Omental fat pad (tissue), 4 donors: ENCODE data around the gene ZNF277. TPM values are rescaled to one million over a fixed set of nuclear protein-coding genes. Genes with fewer than 3 reads are reported as not detected.

Experiments
- ATAC-seq: fragments of 150-250 bp; one replicate; pipeline ENCODE4 v1.9.1; 2016; ENCODE audit warnings: mild to moderate bottlenecking, moderate library complexity; ENCODE audit not compliant: low FRiP score
- DNase-seq: peaks from one replicate; pipeline ENCODE4 v3.0.0-alpha.2; 2019; ENCODE audit warnings: low spot score
- total RNA-seq, 4 donors: library from RNA; depleted of rRNA; stranded (reverse); fragments of >200 nt; gene quantifications; one replicate each; pipeline ENCODE4 v1.1.0, GENCODE V29; 2016
- TF ChIP-seq, protein P1 (sequence below), 3 donors: fragments of 450-650 bp; IDR thresholded peaks; one replicate each; pipeline ENCODE4 v1.5.1; 2016 to 2017; ENCODE audit warnings: antibody characterized with exemption in 3 of 3, mild to moderate bottlenecking in 3 of 3, moderate library complexity in 2 of 3

Gene ZNF277
- total RNA-seq, 4 donors from 2014 or later = 15.9 to 24.9 (median 19.3) TPM

DNA sequence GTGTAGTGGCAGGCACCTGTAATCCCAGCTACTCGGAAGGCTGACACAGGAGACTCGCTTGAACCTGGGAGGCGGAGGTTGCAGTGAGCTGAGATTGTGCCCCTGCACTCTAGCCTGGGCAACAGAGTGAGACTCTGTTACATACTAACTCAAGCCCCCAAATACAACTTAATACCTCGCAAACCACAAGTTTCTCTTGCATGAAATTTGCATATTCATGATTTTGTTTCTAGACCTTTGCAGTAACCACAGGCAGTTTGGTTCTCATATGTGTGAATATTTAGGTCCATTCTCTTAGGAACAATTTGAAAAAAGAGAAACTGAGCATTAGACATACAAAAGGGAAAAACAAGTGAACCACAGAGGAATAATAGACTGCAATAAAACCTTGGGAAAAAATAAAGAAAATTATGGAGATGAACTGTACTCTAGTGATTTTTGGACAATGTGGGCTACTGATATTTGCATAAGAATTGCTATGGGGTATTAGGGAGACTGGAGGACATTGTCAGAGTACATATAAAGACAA, 77.0 kb downstream of the ZNF277 start:
- no peak for ATAC-seq
- DNase-seq = no peak
- TF ChIP-seq, protein P1, sequence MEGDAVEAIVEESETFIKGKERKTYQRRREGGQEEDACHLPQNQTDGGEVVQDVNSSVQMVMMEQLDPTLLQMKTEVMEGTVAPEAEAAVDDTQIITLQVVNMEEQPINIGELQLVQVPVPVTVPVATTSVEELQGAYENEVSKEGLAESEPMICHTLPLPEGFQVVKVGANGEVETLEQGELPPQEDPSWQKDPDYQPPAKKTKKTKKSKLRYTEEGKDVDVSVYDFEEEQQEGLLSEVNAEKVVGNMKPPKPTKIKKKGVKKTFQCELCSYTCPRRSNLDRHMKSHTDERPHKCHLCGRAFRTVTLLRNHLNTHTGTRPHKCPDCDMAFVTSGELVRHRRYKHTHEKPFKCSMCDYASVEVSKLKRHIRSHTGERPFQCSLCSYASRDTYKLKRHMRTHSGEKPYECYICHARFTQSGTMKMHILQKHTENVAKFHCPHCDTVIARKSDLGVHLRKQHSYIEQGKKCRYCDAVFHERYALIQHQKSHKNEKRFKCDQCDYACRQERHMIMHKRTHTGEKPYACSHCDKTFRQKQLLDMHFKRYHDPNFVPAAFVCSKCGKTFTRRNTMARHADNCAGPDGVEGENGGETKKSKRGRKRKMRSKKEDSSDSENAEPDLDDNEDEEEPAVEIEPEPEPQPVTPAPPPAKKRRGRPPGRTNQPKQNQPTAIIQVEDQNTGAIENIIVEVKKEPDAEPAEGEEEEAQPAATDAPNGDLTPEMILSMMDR (IDR thresholded peaks at IDR 0.05) = no peak

DNA sequence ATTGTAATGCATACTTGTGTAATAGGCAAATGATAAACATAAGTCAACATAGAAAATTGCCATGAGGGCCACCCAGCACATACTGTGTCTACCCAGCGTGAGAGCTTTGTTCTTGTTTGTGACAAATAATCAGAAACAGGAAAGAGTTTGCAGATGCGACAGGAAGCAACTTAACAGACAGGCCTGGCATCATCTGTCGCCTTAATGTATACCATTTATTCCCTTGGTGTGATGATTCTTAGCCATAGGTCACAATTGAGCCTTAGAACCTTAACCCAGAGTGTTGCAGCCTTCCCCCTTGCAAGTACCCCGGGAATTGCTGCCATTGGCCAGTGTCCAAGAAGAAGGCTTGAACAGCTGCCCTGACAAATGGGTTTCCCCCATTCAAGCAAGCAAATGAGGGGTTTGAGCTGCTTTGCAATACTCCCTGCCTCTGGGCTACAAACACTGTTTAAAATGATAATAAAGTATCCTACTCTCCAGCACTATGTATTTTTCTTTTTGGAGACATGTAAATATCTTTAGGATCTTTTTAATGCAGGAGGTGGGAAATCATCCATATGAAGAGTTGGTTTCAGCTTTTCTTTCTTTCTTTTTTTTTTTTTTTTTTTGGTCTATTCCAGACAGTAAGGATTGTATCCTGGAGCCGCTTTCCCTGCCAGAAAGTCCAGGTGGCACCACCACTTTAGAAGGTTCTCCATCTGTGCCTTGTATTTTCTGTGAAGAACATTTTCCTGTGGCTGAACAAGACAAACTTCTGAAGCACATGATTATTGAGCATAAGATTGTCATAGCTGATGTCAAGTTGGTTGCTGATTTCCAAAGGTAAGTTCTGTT, 80.0 kb downstream of the ZNF277 start:
- ATAC-seq = no peak
- TF ChIP-seq, protein P1 (IDR thresholded peaks at IDR 0.05) = no peak
- DNase-seq = no peak

DNA sequence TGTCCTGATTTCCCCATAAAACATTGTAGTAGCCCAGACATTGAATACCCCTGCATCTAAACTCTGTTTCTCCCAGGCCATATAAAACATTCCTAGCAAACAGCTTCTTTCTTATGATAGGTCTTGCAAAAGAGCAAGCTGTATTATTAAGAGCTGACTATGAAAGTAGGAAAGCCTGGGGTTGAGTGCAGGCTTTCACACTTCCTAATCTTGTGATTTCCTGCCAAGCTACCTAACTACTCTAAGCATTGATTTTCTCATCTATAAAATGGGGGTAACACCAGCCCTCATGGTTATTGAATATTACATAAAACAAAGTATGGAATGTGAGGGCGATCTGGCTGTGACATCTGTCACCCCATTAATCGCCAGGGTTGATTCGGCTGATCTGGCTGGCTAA, 81.8 kb downstream of the ZNF277 start:
- ATAC-seq (no peak), DNase-seq (no peak)
- TF ChIP-seq, protein P1 (IDR thresholded peaks at IDR 0.05) = no peak

DNA sequence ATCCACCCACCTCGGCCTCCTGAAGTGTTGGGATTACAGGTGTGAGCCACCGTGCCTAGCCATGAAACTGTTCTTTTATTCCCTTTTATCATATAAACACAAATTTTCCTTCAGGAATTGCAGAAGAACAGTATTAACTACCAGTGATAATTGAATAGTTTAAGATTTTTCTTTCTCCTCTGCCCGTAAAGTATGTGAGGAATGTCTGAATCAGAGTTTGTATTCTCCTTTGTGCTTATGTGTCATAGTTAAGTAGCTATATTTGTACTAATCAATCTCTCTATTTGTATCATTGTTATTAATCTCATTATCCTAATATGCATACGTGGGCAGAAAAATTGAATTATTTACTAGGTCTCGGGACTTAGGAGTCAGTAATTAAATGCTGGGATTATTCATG, 83.6 kb downstream of the ZNF277 start:
- TF ChIP-seq, protein P1 (IDR thresholded peaks at IDR 0.05) = no peak
- DNase-seq (no peak), ATAC-seq (no peak)

DNA sequence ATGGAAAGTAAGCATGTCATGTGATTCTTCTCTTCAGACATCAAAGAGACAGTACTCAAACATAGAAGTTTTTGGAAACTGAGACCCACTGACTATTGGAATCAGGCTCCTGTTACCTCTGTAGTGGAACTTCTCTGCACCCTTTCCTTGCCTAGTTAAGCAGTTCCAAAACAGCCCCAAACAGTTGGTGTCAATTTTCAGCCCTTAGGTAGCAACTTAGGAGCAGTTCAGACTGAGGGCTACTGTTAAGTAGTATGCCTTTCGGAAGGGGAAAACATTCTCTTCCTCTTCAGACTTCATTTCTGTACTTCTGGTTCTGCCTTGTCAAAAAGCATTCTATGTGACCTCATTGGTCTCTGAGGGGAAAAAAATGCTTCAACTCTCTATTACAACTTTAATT, 85.7 kb downstream of the ZNF277 start:
- DNase-seq (no peak), ATAC-seq (no peak)
- TF ChIP-seq, protein P1 (IDR thresholded peaks at IDR 0.05) = no peak

DNA sequence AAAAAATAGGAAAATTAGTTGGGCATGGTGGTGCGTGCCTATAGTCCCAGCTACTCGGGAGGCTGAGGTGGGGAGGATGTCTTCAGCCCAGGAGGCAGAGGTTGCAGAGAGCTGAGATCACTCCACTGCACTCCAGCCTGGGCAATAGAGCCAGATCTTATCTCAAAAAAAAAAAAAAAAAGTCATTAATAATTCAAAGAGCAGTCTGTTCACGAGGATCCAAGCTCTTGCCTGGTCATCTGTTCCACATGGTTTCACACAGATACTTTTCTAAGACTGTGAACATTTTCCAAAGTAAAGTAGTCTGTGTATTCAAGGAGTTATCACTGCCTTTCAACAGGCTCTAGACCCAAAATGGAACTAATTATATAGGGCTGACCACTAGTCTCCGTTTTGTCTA, 86.9 kb downstream of the ZNF277 start:
- ATAC-seq (no peak), DNase-seq (no peak)
- TF ChIP-seq, protein P1 (IDR thresholded peaks at IDR 0.05) = no peak

DNA sequence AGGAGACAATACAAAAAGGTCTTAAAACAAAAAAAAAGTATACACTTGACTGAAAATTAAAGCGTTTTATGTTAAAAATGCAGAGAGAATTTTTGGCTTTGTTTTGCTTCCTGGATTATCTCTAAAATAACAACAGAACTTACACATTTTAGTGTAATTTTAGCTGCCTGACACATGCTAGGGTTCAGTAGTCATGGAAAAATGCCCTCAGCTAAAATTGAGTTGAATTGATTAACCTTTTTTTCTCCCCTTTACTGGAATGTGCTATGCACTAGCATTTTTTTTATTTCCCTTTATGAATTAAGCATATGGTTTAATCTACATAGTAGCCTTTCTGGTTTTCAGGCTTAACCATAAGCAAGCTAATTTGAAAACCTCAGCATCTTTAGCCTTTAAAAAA, 89.9 kb downstream of the ZNF277 start:
- TF ChIP-seq, protein P1 (IDR thresholded peaks at IDR 0.05) = no peak
- ATAC-seq (no peak), DNase-seq (no peak)
